ENCODE data around the gene MBD1.

GRCh38 chr18:50315100-50315871 is 34.0 kb upstream of the MBD1 start:
- TF ChIP-seq CTCF (IDR thresholded peaks at IDR 0.05) = no peak
- no peak for TF ChIP-seq POLR2A (IDR thresholded peaks at IDR 0.05)

All from right lobe of liver (tissue), 4 donors.